DMS 273 treated with DMSO at 0.1 percent for 48 hours (cell line): ENCODE results near the gene RAB7A.

ENCODE experiments used
- DNase-seq: peaks from one replicate; lab custom pipeline; 2025; lab: John Stamatoyannopoulos, UW

RAB7A gene

DNA sequence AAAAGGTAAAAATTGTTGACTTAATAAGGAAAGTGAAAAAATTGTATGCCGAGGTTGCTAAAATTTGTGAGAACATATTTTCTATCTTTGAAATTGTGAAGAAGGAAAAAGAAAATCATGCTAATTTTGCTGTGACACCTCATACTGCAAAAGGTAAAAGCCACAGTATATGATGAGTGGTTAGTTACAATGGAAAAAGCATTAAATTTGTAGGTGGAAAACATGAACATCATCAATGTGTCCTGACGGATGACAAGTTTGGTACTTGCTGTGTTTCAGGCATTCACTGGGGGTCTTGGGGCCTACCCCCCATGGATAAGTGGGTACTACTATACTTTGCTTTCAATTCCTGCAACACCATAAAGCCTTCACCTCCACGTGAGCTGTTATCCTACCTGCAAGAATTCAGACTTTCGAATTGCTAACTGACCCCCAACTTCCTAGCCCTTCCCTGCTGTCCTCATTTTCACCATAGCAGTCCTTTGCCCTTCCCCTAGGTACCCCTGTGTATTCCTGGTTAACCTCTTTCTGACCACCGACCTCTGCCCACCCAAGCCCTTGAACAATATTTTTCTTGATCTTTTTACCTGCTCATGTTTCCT lies 62.4 kb downstream of the RAB7A start:
- DNase-seq: no peak

DNA sequence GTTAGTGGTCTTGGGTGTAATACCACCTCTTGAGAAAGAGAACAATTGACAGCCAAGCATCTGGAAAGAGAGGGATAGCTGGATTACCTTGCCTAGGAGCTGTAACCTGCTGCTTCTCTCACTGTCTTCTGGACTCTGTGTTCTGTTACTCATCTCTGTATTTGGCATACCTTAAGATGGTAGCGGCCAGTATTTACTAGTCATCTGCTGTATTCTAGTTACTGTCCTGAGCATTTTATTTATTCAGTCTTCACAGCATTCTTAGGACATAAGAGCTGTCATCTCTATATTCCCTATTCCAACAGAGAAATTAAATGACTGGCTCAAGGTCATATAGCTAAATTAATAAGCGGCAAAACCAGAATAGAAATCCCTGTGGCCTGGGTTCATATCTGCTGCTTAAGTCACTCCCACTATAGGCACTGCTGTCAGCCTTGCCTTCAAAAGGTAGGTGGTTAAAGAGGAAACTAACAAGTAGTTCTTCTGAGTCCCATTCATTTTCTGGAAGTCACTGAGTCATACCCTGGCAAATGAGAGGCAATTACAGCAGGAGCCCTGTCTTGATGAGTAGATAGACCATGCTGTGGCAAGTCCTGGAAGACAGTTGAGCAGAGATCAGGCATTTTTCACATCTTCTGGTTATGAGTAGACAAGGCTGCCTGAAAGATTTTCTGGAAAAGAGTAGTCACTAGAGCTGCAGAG lies 68.2 kb downstream of the RAB7A start:
- no peak for DNase-seq

DNA sequence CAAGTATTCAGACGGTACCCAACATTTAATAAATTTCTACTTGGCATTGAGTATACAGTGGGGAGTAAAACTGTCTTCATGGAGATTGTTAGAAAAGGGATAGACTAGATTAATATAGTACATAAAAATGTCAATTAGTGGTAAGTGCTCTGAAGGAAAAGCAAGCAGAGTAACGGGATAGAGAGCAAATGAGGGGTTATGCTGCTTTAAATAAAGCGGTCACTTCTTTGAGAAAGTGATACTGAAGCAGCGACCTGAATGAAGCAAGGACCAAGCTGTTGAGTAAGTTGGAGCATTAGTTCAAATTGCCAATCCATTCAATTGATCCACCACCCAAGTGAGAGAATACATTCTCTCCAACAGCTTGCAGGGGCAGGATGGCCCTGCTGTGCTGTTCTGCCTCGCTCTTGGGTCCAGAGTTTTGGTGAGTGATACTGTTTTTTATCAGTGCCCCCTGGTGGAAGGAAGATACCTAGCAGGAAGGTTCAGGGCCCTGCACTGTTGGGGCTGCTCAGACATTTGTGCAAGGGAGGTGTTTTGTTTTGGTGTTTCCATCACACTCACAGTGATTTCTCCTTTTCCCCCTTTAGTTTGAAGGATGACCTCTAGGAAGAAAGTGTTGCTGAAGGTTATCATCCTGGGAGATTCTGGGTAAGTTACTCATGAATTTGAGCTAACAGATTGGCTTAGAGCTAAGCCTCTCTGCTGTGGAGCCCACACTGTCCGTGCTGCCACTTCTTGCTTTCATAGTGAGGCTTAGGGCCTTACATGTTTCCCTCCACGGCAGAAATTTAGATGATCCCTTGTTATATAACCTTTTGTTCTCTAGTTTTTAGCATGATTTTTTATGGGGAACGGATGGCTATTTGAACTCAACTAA lies 69.0 kb downstream of the RAB7A start:
- peak; percentile 44 for DNase-seq

DNA sequence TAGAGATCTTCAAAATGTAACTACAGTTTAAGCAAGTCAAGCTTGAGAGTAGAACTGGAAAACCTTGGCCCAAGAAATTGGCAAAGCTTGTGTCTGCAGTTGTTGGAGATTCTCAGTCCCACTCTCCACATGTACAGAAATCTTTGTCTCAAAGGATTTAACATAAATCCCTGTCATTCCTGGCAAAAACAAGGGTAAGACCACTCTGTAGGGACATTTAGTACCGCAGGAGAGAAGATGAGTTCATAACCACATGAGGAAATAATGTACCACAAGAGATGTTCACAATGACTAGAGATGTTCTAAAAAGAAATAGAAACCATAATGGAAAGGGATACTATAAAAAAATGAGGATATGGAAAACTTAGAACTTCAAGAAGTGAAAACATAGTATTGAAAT lies 73.7 kb downstream of the RAB7A start:
- DNase-seq: no peak

DNA sequence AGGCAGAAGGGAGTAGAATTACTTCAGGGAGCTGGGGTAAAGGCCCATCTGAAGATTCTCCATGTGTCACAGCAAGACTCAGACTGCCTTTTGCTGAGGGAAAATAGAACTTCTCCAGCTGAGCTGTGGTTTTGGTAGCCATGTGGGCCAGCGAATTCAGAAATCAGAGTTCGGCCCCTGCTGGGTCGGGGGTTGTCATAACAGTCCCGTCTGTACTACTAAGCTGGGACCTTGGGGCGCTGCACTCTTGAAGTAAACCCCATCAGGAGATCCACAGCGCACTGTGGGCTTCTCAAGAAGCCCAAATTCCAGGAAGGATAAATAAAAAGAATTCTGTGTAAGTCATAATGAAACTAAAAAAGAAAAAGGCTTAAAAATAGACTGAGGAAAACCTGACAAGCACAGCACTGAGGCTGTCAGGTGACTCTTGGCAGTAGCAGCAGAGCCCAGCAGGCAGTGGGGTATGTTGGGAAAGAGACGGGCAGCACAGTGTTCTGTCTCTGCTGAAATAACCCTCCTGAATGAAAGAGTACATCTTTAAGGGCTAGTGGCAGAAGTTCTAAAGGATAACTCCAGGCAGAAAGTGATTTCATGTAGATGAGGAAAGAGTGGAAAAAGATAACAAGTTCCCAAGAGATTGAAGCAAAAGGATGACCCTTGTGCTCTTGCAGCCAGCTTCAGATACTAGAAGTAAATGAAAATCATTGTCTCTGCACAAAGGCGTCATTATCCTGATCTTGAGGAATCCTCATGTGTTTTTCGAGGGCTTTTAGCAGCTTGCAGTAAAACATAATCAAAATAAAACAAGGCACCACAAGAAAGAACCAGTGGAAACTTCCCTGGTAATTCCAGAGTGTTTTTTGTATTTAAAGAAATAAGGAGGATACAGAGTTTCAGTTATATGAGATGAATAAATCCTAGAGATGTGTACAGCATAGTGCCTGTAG lies 74.5 kb downstream of the RAB7A start:
- DNase-seq: no peak

DNA sequence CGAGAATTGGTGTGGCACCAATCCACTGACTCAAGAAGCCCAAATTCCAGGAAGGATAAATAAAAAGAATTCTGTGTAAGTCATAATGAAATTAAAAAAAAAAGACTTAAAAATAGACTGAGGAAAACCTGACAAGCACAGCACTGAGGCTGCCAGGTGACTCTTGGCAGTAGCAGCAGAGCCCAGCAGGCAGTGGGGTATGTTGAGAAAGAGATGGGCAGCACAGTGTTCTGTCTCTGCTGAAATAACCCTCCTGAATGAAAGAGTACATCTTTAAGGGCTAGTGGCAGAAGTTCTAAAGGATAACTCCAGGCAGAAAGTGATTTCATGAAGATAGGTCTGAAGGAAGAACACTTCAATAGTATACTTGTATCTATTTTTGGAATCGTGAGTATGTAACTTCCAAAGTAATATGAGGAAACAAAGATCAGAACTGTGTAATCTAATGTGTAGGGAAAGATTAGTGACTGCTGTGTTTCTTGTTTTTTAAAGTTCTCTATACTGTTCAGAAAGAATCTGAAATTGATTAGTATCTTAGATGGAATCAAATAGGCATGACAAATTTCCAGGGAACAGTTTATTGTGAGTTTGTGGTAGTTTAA lies 75.9 kb downstream of the RAB7A start:
- DNase-seq: no peak

DNA sequence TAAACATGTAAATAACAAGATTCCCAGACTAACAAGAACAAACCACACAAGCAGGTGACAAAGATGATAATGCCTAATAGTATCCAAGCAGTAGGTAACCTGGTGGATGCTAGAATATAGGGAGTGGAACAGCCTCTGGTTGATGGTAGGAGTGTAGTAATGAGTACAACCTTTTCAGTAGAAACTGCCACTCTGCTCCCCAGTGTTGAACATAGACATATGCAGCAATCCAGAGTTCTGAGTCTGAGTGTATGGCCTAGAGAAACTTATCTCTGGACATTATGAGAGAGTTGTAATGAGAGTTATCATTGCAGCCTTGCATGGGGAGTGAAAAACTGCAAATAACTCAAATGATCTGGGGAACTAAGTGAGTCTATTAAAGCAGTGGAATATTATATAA lies 77.3 kb downstream of the RAB7A start:
- DNase-seq: no peak

DNA sequence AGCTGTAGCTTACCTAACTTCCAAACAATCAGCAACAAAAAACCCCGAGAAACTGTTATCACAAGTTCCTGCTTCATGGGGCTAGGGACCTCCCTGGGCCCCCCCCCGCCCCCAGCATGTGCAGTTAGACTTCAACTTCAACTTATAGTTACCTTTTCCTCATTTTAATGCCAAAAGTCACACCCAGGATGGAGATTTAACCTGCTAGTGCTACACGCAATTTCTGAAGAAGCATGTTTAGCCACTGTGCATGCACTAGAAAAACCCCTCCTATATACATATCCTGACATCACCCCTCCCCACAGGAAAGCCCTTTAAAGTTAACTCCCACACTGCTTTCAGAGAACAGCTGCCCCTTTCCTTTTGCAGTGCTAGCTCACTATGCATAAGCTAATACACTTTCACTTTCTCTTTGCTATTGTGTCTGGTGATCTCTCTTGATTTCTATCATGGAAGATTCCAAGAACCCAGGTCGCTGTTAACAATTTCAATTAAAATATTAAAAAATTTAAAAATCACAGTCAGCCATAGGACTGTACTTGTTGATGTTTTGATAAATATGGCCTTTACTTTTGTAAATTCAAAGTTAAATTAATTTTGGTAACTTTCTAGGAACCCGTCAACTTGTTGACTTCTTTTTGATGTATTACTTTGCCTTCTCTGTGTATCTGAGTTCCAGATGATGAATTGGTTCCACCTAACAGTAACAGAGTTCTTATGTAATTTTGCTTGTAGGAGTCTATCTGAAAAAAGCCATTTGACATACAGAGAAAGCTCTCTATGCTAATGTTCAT lies 78.2 kb downstream of the RAB7A start:
- DNase-seq: no peak

DNA sequence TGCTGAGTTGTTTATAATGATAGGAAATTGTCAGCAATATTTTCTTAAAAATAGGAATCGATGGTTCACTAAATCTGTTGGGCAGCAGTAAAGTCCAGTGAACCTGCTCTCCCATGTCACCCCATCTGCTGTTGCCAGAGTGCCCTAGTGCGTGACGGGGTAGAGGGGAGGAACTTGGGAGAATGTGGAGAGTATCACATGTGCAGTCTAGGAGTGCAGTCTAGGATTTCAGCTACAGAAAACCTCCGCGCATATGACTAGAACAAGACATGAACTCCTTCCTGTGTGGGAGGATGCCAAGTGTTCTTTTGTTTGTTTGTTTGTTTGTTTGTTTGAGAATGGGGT lies 78.8 kb downstream of the RAB7A start:
- no peak for DNase-seq

DNA sequence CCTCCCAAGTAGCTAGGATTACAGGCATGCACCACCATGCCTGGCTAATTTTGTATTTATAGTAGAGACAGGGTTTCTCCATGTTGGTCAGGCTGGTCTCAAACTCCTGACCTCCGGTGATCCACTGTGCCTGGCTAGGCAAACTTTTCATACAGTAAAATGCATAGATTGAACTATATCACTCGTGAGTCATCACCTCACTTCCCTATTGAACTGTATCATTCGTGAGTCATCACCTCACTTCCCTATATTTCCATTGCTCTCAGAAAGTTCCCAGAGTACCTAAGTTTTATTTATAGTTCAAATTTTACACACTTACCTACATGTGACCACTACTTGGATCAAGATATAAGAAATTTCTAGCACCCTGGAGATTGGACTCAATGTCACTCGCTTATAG lies 79.8 kb downstream of the RAB7A start:
- no peak for DNase-seq

DNA sequence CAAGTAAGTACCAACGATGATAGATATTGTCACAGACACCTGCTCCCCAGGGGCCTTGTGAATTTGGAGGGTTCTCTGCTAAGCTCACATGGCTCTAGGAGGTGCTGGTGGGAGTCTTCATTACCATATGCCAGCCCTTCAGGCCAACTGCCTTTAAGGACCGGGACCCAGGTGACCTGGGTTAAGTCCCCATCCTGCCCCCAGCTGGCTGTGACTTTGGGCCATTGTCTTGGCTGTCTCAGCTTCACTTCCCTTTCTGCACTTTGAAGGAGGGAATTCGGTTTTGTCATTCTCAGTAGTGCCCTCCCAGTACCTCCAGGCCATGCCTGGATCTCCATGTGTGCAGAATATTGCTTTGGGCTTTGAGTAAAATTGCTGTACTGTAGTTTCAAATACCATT lies 80.6 kb downstream of the RAB7A start:
- DNase-seq: no peak

DNA sequence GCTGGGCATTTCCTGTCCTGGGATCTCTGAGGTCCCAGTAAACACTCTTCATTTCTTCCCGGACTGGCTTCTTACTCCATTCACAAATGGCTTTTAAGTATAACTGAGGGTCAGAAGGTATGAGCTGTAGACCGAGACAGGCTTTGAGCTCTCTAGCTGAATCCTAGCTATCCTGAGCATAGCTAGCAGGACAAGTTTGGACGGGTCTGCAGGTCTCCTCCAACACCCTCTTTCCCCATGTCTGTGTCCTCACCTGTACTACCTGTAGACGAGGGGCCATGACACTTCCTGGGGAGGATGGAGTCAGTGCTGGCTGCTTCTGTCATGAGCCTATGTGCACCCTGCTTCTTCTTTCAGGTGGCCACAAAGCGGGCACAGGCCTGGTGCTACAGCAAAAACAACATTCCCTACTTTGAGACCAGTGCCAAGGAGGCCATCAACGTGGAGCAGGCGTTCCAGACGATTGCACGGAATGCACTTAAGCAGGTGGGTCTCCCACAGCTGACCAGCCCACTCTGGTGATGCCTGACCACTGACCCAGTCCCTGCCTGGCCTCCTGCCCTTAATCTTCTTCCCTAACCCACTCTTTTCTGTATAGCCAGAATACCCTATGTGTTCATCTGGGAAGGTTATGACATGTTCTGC lies 81.3 kb downstream of the RAB7A start:
- no peak for DNase-seq

DNA sequence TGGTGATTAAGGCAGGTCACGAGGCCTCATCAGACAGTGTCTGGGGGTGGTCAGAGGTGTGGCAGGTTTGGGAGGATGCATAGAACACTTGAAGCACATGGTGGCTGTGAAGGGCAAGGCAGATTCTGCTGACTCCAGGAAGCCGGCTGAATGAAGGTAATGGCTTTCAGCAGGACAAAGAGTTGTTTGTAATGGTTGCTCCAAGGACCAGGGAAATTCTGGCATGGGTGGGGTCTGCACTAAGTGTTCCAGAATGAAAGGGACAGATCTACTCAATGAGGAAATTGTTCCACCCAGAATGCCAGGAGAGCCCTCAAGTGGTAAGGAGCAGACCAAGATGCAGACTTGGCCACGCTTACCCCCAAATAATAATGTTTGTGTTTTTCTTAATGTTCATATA lies 82.7 kb downstream of the RAB7A start:
- no peak for DNase-seq

DNA sequence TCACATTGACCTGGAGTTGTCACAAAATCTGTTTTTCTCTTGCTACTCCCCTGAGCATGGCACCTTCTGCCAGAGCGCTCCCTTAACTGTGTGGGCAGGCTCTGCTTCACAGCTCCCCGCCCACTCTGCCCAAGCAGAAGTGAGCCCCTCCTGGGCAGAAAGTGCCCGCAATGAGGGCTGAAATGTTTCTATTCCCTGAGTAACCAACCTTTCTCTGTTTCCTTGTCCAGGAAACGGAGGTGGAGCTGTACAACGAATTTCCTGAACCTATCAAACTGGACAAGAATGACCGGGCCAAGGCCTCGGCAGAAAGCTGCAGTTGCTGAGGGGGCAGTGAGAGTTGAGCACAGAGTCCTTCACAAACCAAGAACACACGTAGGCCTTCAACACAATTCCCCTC lies 87.1 kb downstream of the RAB7A start:
- DNase-seq: no peak

DNA sequence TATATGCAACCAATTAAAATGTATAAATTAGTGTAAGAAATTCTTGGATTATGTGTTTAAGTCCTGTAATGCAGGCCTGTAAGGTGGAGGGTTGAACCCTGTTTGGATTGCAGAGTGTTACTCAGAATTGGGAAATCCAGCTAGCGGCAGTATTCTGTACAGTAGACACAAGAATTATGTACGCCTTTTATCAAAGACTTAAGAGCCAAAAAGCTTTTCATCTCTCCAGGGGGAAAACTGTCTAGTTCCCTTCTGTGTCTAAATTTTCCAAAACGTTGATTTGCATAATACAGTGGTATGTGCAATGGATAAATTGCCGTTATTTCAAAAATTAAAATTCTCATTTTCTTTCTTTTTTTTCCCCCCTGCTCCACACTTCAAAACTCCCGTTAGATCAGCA lies 88.1 kb downstream of the RAB7A start:
- DNase-seq: no peak

DNA sequence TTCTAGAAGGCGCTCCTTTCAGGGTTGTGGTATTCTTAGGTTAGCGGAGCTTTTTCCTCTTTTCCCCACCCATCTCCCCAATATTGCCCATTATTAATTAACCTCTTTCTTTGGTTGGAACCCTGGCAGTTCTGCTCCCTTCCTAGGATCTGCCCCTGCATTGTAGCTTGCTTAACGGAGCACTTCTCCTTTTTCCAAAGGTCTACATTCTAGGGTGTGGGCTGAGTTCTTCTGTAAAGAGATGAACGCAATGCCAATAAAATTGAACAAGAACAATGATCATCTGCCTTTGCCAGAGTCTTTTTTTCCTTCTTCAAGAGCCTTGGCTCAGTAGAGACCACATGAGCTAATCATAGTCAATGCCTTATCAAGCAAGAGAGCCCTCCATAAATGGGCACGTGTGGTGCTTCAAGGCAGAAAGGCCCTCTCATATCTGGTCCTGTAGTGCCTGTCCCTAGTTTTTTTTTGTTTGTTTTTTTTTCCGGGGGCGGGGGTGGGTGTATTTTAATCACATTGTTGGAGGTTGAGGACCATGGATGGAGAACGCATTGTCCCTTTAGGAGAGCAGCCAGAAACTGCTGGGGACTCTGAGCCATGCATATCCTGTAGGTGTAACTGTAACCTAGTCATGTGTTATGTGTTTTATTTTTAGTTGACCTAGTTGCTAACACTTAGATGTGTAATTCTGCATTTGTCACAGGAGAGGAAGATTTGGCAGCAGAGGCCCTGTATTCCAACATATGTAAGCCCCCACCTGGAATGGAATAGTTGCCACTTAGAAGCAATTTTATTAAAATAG lies 88.7 kb downstream of the RAB7A start:
- DNase-seq: no peak

DNA sequence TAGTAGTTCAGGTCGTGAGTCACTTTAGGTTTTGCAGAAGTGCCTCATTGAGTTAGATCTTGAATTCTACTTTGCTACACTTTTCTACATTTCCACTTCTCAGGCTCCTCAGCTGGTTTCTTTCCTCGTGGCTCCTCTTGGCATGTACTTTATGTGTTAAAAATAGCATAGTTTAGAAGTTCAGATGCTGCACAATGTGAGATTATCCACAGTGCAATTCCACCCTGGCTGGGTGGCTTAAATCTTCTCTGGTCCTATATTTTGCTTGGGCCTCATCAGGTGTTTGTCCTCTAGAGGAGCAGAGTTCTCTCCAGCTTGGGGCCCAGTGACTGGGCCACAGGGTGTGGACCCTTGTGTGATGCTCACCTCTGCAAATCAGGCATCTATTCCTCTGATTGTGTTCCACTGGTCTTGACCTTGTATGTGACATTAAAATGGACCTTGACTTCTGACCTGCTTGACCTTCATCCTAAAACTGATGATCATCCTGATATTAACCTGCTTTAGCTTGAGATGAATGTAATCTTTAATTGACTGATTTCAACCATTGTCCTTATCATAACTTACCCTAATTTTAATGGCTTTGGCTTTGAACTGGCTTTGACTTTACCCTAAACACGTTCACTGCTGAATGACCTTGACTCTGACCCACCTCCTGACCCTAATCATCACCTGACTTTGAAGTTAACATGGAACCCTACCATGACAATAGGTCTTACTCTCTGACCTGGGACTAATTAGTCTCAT lies 89.5 kb downstream of the RAB7A start:
- DNase-seq: no peak

DNA sequence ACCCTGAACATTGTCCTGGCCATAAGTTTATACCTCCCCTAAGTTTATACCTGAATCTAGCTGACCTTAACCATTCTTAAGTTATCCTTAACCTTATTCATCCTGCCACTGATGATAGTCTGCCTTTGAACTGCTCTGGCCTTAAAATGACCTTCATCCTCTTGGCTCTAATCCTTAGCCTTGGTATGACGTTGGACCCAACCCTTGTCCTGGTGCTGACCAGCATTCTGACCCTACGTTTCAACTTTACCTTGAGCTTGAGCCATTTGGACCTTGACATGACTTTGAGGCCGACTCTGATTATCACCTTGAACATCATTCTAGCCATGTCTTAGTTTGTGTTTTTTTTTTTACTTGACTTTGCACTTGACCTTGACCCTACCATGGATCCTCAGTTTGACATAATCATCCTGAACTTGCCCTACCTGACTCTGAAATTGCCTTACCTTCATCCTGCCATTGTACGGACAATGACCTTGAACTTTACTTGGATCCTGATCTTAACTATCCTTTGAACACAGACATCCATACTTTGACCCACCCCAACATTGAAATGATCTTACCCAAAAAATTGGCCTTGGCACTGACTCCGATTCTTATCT lies 92.3 kb downstream of the RAB7A start:
- DNase-seq: no peak
